HG02623 (cell line): Measurements from ENCODE around the gene CEACAM4.
"Not testable (repeated sequence)": the region's sequence is repeated elsewhere in the genome, so short reads cannot be mapped to it uniquely, and the experiment has no call there.

Source experiments
- ATAC-seq: cut with Tn5 transposase; IDR thresholded peaks from one replicate; pipeline ENCODE4 v1.9.1; 2021; ENCODE audit warnings: moderate library complexity; ENCODE audit not compliant: unreplicated experiment

The CEACAM4 gene

GRCh38 chr19:41626877-41627276 lies at the start of gene CEACAM4:
Gene CEACAM4 (minus strand): TSS chr19:41627074. CDS start chr19:41626963, 111 bp downstream.
- no peak for ATAC-seq

GRCh38 chr19:41671486-41671885 lies 44.6 kb upstream of the CEACAM4 start:
- ATAC-seq, result no peak

GRCh38 chr19:41670755-41671154 lies 43.9 kb upstream of the CEACAM4 start:
- no peak for ATAC-seq

- no peak for ATAC-seq
Measured at GRCh38 chr19:41668315-41668714, 41.4 kb upstream of the CEACAM4 start.

- no peak for ATAC-seq
Measured at GRCh38 chr19:41666075-41666474, 39.2 kb upstream of the CEACAM4 start.

- ATAC-seq, result no peak
Measured at GRCh38 chr19:41657157-41657556, 30.3 kb upstream of the CEACAM4 start.

- not testable (repeated sequence) for ATAC-seq
Measured at GRCh38 chr19:41656756-41657155, 29.9 kb upstream of the CEACAM4 start.

GRCh38 chr19:41652250-41652649 lies 25.4 kb upstream of the CEACAM4 start:
- no peak for ATAC-seq

- no peak for ATAC-seq
Measured at GRCh38 chr19:41649827-41650226, 23.0 kb upstream of the CEACAM4 start.

GRCh38 chr19:41646589-41647204 lies 19.8 kb upstream of the CEACAM4 start:
- ATAC-seq, result no peak

GRCh38 chr19:41641879-41642485 lies 15.1 kb upstream of the CEACAM4 start:
- no peak for ATAC-seq

- ATAC-seq, result no peak
Measured at GRCh38 chr19:41638641-41639081, 11.8 kb upstream of the CEACAM4 start.

- ATAC-seq, result no peak
Measured at GRCh38 chr19:41637484-41637883, 10.6 kb upstream of the CEACAM4 start.

GRCh38 chr19:41627966-41628675 lies 1.2 kb upstream of the CEACAM4 start:
- no peak for ATAC-seq

GRCh38 chr19:41626278-41626677 lies 596 bp downstream of the CEACAM4 start:
- ATAC-seq, result no peak

GRCh38 chr19:41624937-41625336 lies 1.9 kb downstream of the CEACAM4 start:
- no peak for ATAC-seq

GRCh38 chr19:41624515-41624914 lies 2.4 kb downstream of the CEACAM4 start:
- no peak for ATAC-seq

GRCh38 chr19:41623360-41623759 lies 3.5 kb downstream of the CEACAM4 start:
- no peak for ATAC-seq

- no peak for ATAC-seq
Measured at GRCh38 chr19:41621654-41622053, 5.2 kb downstream of the CEACAM4 start.

GRCh38 chr19:41621226-41621625 lies 5.6 kb downstream of the CEACAM4 start:
- ATAC-seq, result no peak

- ATAC-seq, result no peak
Measured at GRCh38 chr19:41620171-41620570, 6.7 kb downstream of the CEACAM4 start.

- ATAC-seq, result no peak
Measured at GRCh38 chr19:41619018-41619556, 7.8 kb downstream of the CEACAM4 start.
